IMR-90 (cell line): ENCODE measurements around the gene ACKR2.

Experiments used
- BHLHE40 ChIP-seq: fragments of 150-350 bp; IDR thresholded peaks from 2 replicates; pipeline ENCODE4 v1.6.1; 2016; ENCODE audit warnings: mild to moderate bottlenecking, low read depth, low read length
- CEBPB ChIP-seq: IDR thresholded peaks from 2 replicates; pipeline ENCODE4 v1.6.1; 2012; ENCODE audit warnings: low read depth, low read length, improper control_type of control experiment
- FOS ChIP-seq: fragments of 150-350 bp; IDR thresholded peaks from 2 replicates; pipeline ENCODE4 v1.6.1; 2016; ENCODE audit warnings: low read depth, low read length
- MAFK ChIP-seq: IDR thresholded peaks from 2 replicates; pipeline ENCODE4 v1.6.1; 2012; ENCODE audit warnings: low read depth, low read length, improper control_type of control experiment
- MAZ ChIP-seq: IDR thresholded peaks from 2 replicates; pipeline ENCODE4 v1.6.1; 2012; ENCODE audit warnings: low read depth, mild to moderate bottlenecking, low read length, improper control_type of control experiment, moderate library complexity, borderline replicate concordance
- MXI1 ChIP-seq: IDR thresholded peaks from 2 replicates; pipeline ENCODE4 v1.6.1; 2012; ENCODE audit warnings: low read depth, mild to moderate bottlenecking, low read length, moderate library complexity, borderline replicate concordance
- NFE2L2 ChIP-seq: fragments of 150-350 bp; IDR thresholded peaks from 2 replicates; pipeline ENCODE4 v1.6.1; 2016; ENCODE audit warnings: low read depth, mild to moderate bottlenecking, low read length
- POLR2A ChIP-seq: IDR thresholded peaks from 2 replicates; pipeline ENCODE4 v1.6.1; 2012; ENCODE audit warnings: mild to moderate bottlenecking, low read depth, low read length
- RAD21 ChIP-seq: IDR thresholded peaks from 2 replicates; pipeline ENCODE4 v1.6.1; 2012; ENCODE audit warnings: low read length, improper control_type of control experiment
- RCOR1 ChIP-seq: IDR thresholded peaks from 2 replicates; pipeline ENCODE4 v1.6.1; 2012; ENCODE audit warnings: mild to moderate bottlenecking, low read length, improper control_type of control experiment; ENCODE audit not compliant: insufficient replicate concordance
- RFX5 ChIP-seq: IDR thresholded peaks from 2 replicates; pipeline ENCODE4 v1.8.0; 2012; ENCODE audit warnings: low read depth, mild to moderate bottlenecking, low read length, moderate library complexity
- SMC3 ChIP-seq: fragments of 150-350 bp; IDR thresholded peaks from 2 replicates; pipeline ENCODE4 v1.6.1; 2016; ENCODE audit warnings: low read depth, mild to moderate bottlenecking, antibody characterized with exemption, low read length, moderate library complexity
- TF ChIP-seq, protein P1 (sequence below): conservative IDR thresholded peaks from 2 replicates; pipeline ENCODE4 v1.5.1; 2012; ENCODE audit warnings: mild to moderate bottlenecking, low read depth, low read length, improper control_type of control experiment
- TF ChIP-seq, protein P2 (sequence below): fragments of 150-350 bp; IDR thresholded peaks from 2 replicates; pipeline ENCODE4 v1.6.1; 2017; ENCODE audit warnings: mild to moderate bottlenecking, antibody characterized with exemption, low read length, low read depth

DNA sequence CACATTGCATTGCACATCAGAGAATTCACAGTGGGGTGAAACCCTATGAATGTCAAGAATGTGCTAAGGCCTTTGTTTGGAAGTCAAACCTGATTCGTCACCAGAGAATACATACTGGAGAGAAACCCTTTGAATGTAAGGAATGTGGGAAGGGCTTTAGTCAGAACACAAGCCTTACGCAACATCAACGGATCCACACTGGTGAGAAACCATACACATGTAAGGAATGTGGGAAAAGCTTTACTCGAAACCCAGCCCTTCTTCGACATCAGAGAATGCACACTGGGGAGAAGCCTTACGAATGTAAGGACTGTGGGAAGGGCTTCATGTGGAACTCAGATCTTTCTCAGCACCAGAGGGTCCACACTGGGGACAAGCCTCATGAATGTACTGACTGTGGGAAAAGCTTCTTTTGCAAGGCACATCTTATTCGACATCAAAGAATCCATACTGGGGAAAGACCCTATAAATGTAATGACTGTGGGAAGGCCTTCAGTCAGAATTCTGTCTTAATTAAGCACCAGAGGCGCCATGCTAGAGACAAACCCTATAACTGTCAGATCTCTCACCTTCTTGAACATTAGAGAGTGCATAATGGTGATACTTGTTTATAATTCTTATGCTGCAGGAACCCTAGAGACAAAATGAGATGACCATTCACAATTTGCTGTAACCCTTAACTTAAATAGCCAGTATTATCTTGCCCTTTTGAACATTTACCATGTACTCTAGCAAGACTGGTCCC lies 105.7 kb downstream of the ACKR2 start:
- TF ChIP-seq, protein P1, sequence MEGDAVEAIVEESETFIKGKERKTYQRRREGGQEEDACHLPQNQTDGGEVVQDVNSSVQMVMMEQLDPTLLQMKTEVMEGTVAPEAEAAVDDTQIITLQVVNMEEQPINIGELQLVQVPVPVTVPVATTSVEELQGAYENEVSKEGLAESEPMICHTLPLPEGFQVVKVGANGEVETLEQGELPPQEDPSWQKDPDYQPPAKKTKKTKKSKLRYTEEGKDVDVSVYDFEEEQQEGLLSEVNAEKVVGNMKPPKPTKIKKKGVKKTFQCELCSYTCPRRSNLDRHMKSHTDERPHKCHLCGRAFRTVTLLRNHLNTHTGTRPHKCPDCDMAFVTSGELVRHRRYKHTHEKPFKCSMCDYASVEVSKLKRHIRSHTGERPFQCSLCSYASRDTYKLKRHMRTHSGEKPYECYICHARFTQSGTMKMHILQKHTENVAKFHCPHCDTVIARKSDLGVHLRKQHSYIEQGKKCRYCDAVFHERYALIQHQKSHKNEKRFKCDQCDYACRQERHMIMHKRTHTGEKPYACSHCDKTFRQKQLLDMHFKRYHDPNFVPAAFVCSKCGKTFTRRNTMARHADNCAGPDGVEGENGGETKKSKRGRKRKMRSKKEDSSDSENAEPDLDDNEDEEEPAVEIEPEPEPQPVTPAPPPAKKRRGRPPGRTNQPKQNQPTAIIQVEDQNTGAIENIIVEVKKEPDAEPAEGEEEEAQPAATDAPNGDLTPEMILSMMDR, result no peak
- no peak for TF ChIP-seq MXI1
- no peak for TF ChIP-seq FOS
- no peak for TF ChIP-seq SMC3
- no peak for TF ChIP-seq POLR2A
- TF ChIP-seq RFX5, result no peak
- TF ChIP-seq RAD21, result no peak
- no peak for TF ChIP-seq RCOR1
- TF ChIP-seq, protein P2, sequence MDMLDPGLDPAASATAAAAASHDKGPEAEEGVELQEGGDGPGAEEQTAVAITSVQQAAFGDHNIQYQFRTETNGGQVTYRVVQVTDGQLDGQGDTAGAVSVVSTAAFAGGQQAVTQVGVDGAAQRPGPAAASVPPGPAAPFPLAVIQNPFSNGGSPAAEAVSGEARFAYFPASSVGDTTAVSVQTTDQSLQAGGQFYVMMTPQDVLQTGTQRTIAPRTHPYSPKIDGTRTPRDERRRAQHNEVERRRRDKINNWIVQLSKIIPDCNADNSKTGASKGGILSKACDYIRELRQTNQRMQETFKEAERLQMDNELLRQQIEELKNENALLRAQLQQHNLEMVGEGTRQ, result no peak
- TF ChIP-seq BHLHE40, result no peak
- TF ChIP-seq CEBPB, result peak; percentile 46
- no peak for TF ChIP-seq MAZ
- no peak for TF ChIP-seq MAFK
- no peak for TF ChIP-seq NFE2L2
